Endothelial cell of umbilical vein (primary cell): Measurements from ENCODE around the gene CEACAM5.

Source experiments
- EZH2 ChIP-seq: IDR thresholded peaks from 2 replicates; pipeline ENCODE4 v1.6.1; 2012; ENCODE audit warnings: borderline replicate concordance, low read depth, mild to moderate bottlenecking, moderate library complexity, low read length, inconsistent platforms; ENCODE audit not compliant: severe bottlenecking
- FOS ChIP-seq: IDR thresholded peaks from 2 replicates; pipeline ENCODE4 v1.6.1; 2011; ENCODE audit warnings: mild to moderate bottlenecking, low read length, moderate library complexity, borderline replicate concordance; ENCODE audit not compliant: insufficient read depth
- JUN ChIP-seq: IDR thresholded peaks from 2 replicates; pipeline ENCODE4 v1.6.1; 2011; ENCODE audit warnings: borderline replicate concordance, low read depth; ENCODE audit not compliant: insufficient read length, insufficient read depth
- MYC ChIP-seq: IDR thresholded peaks from one replicate; pipeline ENCODE4 v1.6.1; 2011; ENCODE audit warnings: mild to moderate bottlenecking, low read depth, low read length
- POLR2A ChIP-seq: IDR thresholded peaks from 2 replicates; pipeline ENCODE4 v1.6.1; 2012; ENCODE audit warnings: low read depth, mild to moderate bottlenecking, control low read depth, low read length
- POLR2AphosphoS5 ChIP-seq: IDR thresholded peaks from 2 replicates; pipeline ENCODE4 v1.6.1; 2012; ENCODE audit warnings: low read depth, mild to moderate bottlenecking, control low read depth, low read length, moderate library complexity; ENCODE audit not compliant: insufficient read depth
- TF ChIP-seq, protein P1 (sequence below): IDR thresholded peaks from 2 replicates; pipeline ENCODE4 v1.6.1; 2011; ENCODE audit not compliant: insufficient read depth, insufficient read length
- TF ChIP-seq, protein P2 (sequence below), 2 donors: IDR thresholded peaks; 1 replicate in 1 of 2; 2 replicates in 1 of 2; pipeline ENCODE4 v1.5.1; 2011; ENCODE audit warnings: low read length in 2 of 2, mild to moderate bottlenecking in 2 of 2, moderate library complexity in 2 of 2, control low read depth in 1 of 2, inconsistent platforms in 1 of 2, low read depth in 1 of 2; ENCODE audit not compliant: insufficient read depth in 1 of 2; ENCODE audit errors: extremely low read depth in 1 of 2

DNA sequence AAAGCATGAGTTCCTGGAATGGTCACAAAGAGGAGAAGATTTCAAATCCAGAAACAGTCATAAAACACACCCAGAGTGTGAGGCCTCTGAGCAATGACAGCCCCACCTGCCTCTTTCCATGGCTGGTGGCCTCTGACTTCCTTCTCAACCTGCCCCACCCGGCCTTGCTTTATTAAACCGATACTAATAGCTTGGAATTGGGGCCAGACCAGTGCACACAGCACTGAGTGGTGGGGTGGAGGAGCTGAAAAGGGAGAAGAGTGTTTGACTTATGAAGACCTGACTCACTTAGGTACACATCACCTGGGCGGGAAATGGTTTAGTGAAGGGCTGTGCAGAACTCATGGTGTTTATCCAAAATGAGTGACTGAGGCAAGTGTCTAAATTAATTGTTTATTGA, 26.2 kb downstream of the CEACAM5 start:
- TF ChIP-seq EZH2 (no peak), POLR2A (no peak), POLR2AphosphoS5 (no peak), JUN (no peak), FOS (no peak), MYC (no peak)
- TF ChIP-seq, protein P1, sequence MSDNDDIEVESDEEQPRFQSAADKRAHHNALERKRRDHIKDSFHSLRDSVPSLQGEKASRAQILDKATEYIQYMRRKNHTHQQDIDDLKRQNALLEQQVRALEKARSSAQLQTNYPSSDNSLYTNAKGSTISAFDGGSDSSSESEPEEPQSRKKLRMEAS, result no peak
- TF ChIP-seq, protein P2, sequence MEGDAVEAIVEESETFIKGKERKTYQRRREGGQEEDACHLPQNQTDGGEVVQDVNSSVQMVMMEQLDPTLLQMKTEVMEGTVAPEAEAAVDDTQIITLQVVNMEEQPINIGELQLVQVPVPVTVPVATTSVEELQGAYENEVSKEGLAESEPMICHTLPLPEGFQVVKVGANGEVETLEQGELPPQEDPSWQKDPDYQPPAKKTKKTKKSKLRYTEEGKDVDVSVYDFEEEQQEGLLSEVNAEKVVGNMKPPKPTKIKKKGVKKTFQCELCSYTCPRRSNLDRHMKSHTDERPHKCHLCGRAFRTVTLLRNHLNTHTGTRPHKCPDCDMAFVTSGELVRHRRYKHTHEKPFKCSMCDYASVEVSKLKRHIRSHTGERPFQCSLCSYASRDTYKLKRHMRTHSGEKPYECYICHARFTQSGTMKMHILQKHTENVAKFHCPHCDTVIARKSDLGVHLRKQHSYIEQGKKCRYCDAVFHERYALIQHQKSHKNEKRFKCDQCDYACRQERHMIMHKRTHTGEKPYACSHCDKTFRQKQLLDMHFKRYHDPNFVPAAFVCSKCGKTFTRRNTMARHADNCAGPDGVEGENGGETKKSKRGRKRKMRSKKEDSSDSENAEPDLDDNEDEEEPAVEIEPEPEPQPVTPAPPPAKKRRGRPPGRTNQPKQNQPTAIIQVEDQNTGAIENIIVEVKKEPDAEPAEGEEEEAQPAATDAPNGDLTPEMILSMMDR (IDR thresholded peaks at IDR 0.05; ENCODE audit: extremely low read depth in 1 of 2, insufficient read depth in 1 of 2, low read depth in 1 of 2, low read length in 2 of 2), result no peak
